Measurements from ENCODE around the gene RPN1.
A peak's percentile ranks its signal among the peaks of the same experiment; 100 is the strongest.
"Not testable (repeated sequence)": the region's sequence is repeated elsewhere in the genome, so short reads cannot be mapped to it uniquely, and the experiment has no call there.

RPN1 gene

GRCh38 chr3:128609294-128609693 lies 41.3 kb downstream of the RPN1 start:
- no peak for DNase-seq (ENCODE audit: low read depth)

DNA sequence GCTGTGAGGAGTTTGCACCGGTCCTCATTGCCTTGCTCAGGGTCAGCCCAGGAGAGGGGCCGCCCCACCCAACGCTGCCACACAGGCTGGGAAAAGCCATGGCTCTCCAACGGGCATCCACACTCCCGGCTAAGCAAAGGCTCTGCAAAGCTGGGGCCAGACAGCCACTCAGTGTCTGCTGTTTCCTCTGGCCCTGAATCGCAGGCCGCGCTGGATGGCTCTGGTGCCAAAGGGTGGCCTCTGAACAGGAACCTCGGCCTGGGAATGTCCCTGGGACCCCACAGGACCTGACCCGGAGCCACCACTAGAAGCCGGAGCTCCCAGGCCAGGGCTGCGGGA lies 42.9 kb downstream of the RPN1 start:
- no peak for DNase-seq (ENCODE audit: low read depth)

GRCh38 chr3:128606094-128606493 lies 44.5 kb downstream of the RPN1 start:
- DNase-seq (ENCODE audit: low read depth) = no peak

- no peak for DNase-seq (ENCODE audit: low read depth)
These were observed 45.2 kb downstream of the RPN1 start for GRCh38 chr3:128605091-128606046.

DNA sequence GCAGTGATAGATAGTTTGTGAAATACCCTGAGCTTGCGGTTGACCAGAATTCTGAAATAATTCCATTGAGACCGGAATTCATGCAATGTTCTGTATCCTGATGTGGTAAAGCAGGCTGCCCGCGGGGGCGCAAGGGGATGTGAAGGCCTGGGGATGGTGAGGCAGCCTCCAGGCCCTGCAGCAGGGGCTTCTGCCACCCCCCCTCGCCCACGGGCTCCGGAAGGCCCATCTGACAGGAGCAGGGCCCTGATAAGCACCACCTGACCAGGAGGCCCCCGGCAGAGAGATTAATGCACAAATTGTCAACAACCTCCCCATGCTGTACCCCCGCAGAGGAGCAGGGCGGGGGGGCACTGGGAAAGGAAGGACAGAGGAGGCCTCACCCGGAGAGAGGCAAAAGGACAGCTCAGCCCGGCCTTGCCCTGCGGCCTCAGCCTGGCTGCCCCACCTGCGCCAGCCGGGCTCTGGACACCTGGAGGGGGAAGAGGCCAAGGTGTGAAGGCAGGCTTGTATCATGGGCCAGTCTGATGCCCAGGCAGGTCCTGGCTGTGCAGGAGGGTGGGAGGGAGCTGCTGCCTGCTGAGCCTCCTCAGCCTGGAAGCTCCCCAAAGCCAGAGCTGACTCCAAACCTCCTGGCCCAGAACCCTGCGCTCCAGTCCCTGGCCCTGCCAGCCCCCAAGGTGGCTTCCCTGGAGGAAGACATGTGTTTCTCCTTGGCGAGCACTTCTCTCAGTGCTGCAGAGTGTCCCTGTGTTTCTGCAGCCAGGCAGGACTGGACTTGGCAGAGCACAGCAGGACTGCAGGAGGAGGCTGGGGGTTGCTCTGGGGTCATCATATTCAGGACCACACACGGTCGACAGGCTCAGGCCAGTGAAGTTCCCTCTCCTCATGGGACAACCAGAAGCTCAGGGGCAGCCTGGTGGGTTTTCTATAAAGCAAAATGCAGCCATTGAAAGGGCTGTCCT lies 46.5 kb downstream of the RPN1 start:
- no peak for DNase-seq (ENCODE audit: low read depth)

GRCh38 chr3:128603313-128603712 lies 47.3 kb downstream of the RPN1 start:
- DNase-seq (ENCODE audit: low read depth) = no peak

DNA sequence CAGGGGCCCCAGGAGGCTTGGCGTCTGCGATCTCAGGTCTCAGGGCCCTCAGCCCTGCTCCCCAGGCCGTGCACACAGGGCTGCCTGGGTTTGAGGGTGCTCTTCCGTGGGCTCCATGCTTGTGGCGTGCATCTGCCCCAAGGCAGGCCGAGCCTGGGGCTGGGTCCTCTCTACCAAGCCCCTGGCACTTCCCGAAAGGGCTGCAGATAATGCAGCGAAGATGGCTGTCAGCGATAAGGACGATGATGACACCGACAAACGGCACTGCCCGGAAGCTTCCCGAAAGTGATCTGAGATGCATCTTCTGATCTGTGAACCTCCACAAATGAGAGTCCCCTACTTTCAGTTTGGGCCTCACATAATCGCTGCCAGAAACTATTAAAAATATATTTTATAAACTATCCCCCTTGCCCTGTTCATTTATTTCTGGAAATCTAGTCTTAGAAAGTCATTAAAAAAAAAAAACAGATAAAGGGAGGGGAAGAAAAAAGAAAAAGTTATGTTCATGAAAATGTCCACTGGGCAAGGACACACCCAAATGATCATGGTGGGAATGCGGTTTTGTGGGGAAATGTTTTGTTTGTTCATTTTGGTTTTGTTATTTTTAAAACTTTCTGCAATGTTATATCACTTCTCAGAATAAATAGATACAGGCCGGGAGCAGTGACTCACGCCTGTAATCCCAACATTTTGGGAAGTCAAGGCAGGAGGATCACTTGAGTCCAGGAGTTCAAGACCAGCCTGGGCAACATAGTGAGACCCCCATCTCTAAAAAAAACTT lies 51.5 kb downstream of the RPN1 start:
- DNase-seq (ENCODE audit: low read depth) = no peak

GRCh38 chr3:128597900-128598299 lies 52.7 kb downstream of the RPN1 start:
- DNase-seq (ENCODE audit: low read depth) = no peak

DNA sequence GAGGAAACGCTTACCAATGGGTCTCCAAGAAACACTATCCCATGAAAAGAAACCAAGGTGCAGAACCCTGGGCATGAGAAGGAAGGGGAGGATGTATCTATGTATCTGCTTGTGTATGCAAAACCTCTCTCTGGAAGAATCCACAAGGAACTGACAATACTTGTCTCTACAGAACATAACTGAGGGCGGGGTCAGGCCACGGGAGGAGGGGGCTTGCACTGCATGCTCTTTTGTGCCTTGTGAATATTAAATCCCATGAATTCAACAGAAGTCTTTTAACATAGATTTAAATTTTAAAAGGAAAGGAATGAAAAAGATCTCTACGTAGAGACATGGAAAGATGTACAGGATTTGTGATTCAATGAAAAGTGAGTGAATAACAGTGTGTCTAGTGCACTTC lies 57.8 kb downstream of the RPN1 start:
- no peak for DNase-seq (ENCODE audit: low read depth)

DNA sequence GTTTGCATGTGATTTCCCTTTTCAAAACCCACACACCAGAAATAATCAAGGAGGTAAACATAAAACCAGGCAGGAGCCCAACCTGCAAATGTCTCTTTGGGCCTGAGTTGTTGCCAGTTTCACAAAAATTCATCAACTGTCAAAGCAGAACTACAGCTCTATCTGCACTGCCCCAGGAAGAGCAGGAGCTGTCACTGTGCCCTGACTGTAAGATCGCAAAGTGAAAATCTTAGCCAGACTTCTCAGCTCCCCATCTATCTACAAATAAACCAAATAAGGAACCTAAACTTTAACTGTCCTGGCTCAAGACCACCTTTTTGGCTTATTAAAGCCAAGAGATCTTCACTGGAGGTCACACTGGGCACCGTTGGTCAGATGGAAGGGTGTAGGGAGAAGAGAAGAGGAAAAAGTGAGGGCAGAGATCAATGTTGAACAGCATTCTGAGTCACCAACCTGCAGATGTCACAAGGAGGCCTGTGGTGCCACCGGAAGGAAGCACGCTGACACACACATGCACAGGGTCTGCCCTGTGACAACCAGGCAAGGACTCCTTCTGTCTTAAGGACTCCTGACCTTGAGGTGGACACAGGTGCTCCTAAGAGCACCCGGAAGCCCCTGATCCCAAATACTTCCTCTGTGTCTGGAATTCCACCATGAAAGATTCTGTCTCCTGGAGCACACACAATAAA lies 58.7 kb downstream of the RPN1 start:
- no peak for DNase-seq (ENCODE audit: low read depth)

GRCh38 chr3:128590948-128591347 lies 59.7 kb downstream of the RPN1 start:
- DNase-seq (ENCODE audit: low read depth) = no peak

- not testable (repeated sequence) for DNase-seq (ENCODE audit: low read depth)
These were observed 60.6 kb downstream of the RPN1 start for GRCh38 chr3:128589985-128590384.

- no peak for DNase-seq (ENCODE audit: low read depth)
These were observed 62.5 kb downstream of the RPN1 start for GRCh38 chr3:128588147-128588546.

DNA sequence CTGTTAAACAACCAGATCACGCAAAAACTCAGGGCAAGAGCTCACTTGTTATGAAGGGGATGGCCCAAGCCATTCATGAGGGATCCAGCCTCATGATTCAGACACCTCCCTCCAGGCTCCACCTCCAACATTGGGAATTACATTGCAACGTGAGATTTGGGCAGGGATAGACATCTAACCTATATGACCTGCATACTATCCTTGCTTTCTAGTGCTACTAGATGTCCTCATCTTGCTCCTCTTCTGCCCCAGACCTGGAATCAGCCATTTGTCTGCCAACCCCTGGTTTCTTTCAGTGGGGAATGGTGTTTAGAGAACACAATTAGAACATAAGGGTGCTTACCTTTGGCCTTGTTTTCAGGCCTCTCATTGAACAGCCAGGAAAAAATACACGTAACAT lies 63.2 kb downstream of the RPN1 start:
- DNase-seq (ENCODE audit: low read depth) = no peak

GRCh38 chr3:128586932-128587331 lies 63.7 kb downstream of the RPN1 start:
- not testable (repeated sequence) for DNase-seq (ENCODE audit: low read depth)

- DNase-seq (ENCODE audit: low read depth) = not testable (repeated sequence)
These were observed 64.2 kb downstream of the RPN1 start for GRCh38 chr3:128586391-128586790.

GRCh38 chr3:128585974-128586373 lies 64.6 kb downstream of the RPN1 start:
- no peak for DNase-seq (ENCODE audit: low read depth)

- no peak for DNase-seq (ENCODE audit: low read depth)
These were observed 65.4 kb downstream of the RPN1 start for GRCh38 chr3:128585189-128585588.

- peak; percentile 21 for DNase-seq (ENCODE audit: low read depth)
These were observed 66.1 kb downstream of the RPN1 start for GRCh38 chr3:128584412-128585020.

GRCh38 chr3:128581566-128581965 lies 69.1 kb downstream of the RPN1 start:
- no peak for DNase-seq (ENCODE audit: low read depth)

DNA sequence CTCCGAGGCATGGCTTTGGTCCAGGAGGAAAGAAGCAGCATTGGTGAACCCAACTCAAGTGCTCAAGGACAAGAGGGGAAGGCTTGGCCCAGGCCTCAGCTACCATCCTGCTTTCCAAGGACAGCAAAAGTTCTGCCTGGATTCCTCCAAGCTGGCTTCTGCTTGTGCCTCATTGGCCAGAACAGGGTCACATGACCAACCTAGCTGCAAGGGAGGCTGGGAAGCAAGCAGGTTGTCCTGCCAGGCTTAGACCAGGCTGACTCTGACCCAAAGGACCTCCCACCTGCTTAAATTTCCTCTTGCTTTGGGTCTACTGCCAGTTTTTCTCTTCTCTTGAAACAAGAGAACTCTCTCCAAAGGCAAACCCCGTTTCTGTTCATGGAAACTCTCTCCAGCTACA lies 70.7 kb downstream of the RPN1 start:
- no peak for DNase-seq (ENCODE audit: low read depth)
